Right lobe of liver (tissue), 4 donors: ENCODE measurements around the gene TRPC4AP.

Experiments
- POLR2A ChIP-seq: fragments of 450-650 bp; IDR thresholded peaks from one replicate; pipeline ENCODE4 v1.6.1; 2017; ENCODE audit warnings: antibody characterized with exemption, mild to moderate bottlenecking
- TF ChIP-seq, protein P1 (sequence below), 4 donors: fragments of 200-600 bp in 3 of 4; fragments of 450-650 bp in 1 of 4; IDR thresholded peaks; one replicate each; pipeline versions ENCODE4 v1.5.1 to v1.8.0; 2016 to 2022; ENCODE audit warnings: antibody characterized with exemption in 4 of 4, mild to moderate bottlenecking in 2 of 4
- donor health status: DM: no; HTN: no; CAD: no.
- donor health status: DM: no; HTN: no; CAD: no.
- donor health status: DM: no; HTN: yes; CAD: no.

DNA sequence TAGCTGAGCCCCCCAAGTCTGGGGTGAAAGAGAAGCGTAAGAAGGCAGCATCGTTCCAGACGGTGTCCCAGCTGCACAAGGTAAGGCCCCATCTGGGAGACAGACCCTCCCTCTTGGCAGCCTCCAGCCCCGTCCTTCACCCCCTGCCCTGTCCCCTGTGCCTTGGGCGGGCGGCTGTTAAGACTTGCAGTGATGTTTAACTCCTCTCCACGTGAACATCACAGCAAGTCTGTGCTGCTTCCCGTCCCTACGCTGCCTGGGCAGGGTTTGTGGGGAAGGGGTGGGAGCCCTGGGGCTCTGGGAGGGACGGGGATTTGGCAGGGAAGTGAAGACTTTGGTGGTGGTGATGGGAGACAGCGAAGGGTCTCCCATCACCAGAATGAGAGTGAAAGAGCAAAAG, 102.4 kb downstream of the TRPC4AP start:
- TF ChIP-seq, protein P1, sequence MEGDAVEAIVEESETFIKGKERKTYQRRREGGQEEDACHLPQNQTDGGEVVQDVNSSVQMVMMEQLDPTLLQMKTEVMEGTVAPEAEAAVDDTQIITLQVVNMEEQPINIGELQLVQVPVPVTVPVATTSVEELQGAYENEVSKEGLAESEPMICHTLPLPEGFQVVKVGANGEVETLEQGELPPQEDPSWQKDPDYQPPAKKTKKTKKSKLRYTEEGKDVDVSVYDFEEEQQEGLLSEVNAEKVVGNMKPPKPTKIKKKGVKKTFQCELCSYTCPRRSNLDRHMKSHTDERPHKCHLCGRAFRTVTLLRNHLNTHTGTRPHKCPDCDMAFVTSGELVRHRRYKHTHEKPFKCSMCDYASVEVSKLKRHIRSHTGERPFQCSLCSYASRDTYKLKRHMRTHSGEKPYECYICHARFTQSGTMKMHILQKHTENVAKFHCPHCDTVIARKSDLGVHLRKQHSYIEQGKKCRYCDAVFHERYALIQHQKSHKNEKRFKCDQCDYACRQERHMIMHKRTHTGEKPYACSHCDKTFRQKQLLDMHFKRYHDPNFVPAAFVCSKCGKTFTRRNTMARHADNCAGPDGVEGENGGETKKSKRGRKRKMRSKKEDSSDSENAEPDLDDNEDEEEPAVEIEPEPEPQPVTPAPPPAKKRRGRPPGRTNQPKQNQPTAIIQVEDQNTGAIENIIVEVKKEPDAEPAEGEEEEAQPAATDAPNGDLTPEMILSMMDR (IDR thresholded peaks at IDR 0.05) = no peak
- no peak for TF ChIP-seq POLR2A
